Activated T-helper 2 cell treated with anti-CD3 and anti-CD28 coated beads, Interferon-gamma antibody, Interleukin-2, Interleukin-4, amounts not matched to agents 10 μg/mL and 5 μg/mL and 100 μg/mL, durations not matched to agents 14 hours and 24 hours and 36 hours (primary cell): Measurements from ENCODE around the gene DPH1. TPM values are rescaled to one million over a fixed set of nuclear protein-coding genes. Genes with fewer than 3 reads are reported as not detected.

Source experiments
- DNase-seq: peaks from one replicate; pipeline ENCODE4 v3.0.0; 2021; ENCODE audit warnings: low spot score
- H3K27ac Mint-ChIP-seq: one replicate; pipeline ENCODE4 v1.8.0; 2021; ENCODE audit warnings: mixed read lengths
- H3K27me3 Mint-ChIP-seq: one replicate; pipeline ENCODE4 v1.8.0; 2021; ENCODE audit warnings: low read depth, mixed read lengths
- H3K36me3 Mint-ChIP-seq: one replicate; pipeline ENCODE4 v1.8.0; 2021; ENCODE audit warnings: low read depth, mixed read lengths
- H3K4me1 Mint-ChIP-seq: one replicate; pipeline ENCODE4 v1.8.0; 2021; ENCODE audit warnings: low read depth, mixed read lengths
- H3K4me3 Mint-ChIP-seq: one replicate; pipeline ENCODE4 v1.8.0; 2021; ENCODE audit warnings: low read depth, mild to moderate bottlenecking, moderate library complexity, mixed read lengths
- H3K9me3 Mint-ChIP-seq: one replicate; pipeline ENCODE4 v1.8.0; 2021; ENCODE audit warnings: mixed read lengths
- intact Hi-C: fragments of 100-400 bp; cut with micrococcal nuclease; formaldehyde crosslinking; loops from one replicate; pipeline ENCODE4 v1.15.1; 2023
- total RNA-seq: library from RNA; stranded (reverse); gene quantifications from 2 replicates; pipeline ENCODE4 v1.2.3, GENCODE V29; 2022

Gene DPH1
- total RNA-seq, 1 donor from 2014 or later = 47.5 TPM

DNA sequence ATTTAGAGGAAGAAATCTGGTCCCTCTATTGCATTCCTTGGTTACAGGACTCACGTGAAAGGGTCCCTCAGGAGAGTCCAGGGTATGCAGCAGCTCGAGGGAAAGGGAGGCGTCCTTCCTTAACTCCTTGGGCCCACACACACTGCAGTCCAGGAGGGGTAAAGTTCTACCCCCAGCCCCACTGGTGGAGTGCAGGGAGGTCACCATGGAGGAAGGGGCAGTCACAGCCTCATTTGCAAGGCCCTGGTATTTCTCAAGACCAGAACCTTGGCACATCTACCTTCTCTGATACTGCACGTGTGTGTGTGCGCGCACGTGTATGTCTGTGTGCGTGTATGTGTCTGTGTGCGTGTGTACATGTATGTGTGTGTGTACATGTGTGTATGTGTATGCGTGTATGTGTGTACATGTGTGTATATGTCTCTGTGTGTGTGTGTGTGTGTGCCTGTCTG lies 36.0 kb downstream of the DPH1 start:
- H3K27ac Mint-ChIP-seq = peak overlapping the region; percentile 3
- DNase-seq = no peak

GRCh38 chr17:2067048-2067561 lies 37.2 kb downstream of the DPH1 start:
- H3K27me3 Mint-ChIP-seq = no peaks in the 10 kb centered on the region
- peaks cover 87% of the 10 kb centered on the region for H3K36me3 Mint-ChIP-seq
- no peak for DNase-seq
- peaks cover 71% of the 10 kb centered on the region for H3K4me1 Mint-ChIP-seq
- H3K27ac Mint-ChIP-seq = peak overlapping the region; percentile 73
- H3K4me3 Mint-ChIP-seq = no peak overlapping the region
- intact Hi-C loops = loop anchor here (5.0 kb wide), 1 partner anchor 195 kb away; no protein-coding TSS in a partner anchor
- H3K9me3 Mint-ChIP-seq = no peaks in the 10 kb centered on the region

More for the DNA sequence above, 36.0 kb downstream of the DPH1 start:
- Mint-ChIP-seq H3K9me3 (no peaks in the 10 kb centered on the region), H3K4me3 (no peak overlapping the region), H3K4me1 (peaks cover 64% of the 10 kb centered on the region), H3K36me3 (peaks cover 83% of the 10 kb centered on the region), H3K27me3 (no peaks in the 10 kb centered on the region)
- intact Hi-C loops = loop anchor here (5.0 kb wide), 1 partner anchor 196 kb away; no protein-coding TSS in a partner anchor

- Mint-ChIP-seq H3K4me1 (peaks cover 72% of the 10 kb centered on the region), H3K27me3 (no peaks in the 10 kb centered on the region), H3K9me3 (no peaks in the 10 kb centered on the region), H3K4me3 (no peak overlapping the region), H3K27ac (peak overlapping the region; percentile 73), H3K36me3 (peaks cover 86% of the 10 kb centered on the region)
- no peak for DNase-seq
- intact Hi-C loops = loop anchor here (5.0 kb wide), 1 partner anchor 195 kb away; no protein-coding TSS in a partner anchor
Measured at GRCh38 chr17:2067608-2068024, 37.7 kb downstream of the DPH1 start.

DNA sequence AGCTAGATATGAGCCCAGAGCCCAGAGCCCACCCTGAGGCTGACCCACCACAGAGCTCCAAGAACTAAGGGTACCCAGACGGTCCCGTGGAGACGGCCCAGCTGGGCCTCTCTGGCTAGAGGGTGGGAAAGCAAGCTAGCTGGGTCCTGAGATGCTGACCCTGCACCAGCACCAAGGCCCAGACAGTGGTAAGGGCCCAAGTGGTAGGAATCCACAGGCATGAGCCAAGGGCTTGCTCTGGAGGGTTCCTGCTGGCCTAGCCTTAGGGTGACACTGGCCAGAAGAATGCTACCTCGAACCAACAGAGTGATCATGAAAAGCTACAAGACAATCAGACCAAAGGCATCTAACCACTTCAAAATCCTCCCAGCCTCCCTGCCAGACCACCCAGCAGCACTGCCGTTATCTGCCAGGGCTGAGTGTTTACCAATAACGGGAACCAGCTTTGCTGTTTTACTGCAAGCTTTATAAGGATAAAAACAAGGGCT lies 38.1 kb downstream of the DPH1 start:
- peak overlapping the region; percentile 73 for H3K27ac Mint-ChIP-seq
- no peaks in the 10 kb centered on the region for H3K9me3 Mint-ChIP-seq
- intact Hi-C loops = loop anchor here (5.0 kb wide), 1 partner anchor 194 kb away; no protein-coding TSS in a partner anchor
- peaks cover 84% of the 10 kb centered on the region for H3K36me3 Mint-ChIP-seq
- peak overlapping the region; percentile 15 for H3K4me3 Mint-ChIP-seq
- peaks cover 73% of the 10 kb centered on the region for H3K4me1 Mint-ChIP-seq
- H3K27me3 Mint-ChIP-seq = no peaks in the 10 kb centered on the region
- no peak for DNase-seq

DNA sequence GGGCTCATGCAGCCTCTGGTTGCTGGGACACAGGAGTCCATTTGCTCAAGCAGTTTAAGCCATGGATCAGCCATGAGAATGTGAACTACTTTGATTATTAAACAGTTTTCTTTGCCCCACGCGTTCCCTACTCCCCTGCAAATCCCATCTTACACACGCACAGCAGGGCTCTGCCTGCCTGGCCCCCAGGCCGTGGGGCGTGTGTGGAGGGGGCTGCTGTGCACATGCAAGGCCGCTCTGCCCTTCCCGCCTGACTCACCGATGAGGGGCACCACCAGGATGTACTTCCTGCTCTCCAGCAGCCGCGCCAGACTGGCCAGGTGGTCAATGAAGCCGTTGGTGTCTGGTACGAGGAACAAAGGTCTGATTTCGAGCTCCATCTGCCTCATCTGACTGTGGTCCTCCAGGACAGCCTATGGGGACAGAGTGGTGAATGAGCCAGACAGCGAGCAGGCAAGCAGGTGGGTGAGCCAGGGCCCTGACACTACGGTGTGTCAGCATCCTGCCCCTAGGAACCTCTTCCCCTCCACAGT lies 38.6 kb downstream of the DPH1 start:
- peak overlapping the region; percentile 68 for H3K4me3 Mint-ChIP-seq
- H3K4me1 Mint-ChIP-seq = peaks cover 68% of the 10 kb centered on the region
- no peak for DNase-seq

DNA sequence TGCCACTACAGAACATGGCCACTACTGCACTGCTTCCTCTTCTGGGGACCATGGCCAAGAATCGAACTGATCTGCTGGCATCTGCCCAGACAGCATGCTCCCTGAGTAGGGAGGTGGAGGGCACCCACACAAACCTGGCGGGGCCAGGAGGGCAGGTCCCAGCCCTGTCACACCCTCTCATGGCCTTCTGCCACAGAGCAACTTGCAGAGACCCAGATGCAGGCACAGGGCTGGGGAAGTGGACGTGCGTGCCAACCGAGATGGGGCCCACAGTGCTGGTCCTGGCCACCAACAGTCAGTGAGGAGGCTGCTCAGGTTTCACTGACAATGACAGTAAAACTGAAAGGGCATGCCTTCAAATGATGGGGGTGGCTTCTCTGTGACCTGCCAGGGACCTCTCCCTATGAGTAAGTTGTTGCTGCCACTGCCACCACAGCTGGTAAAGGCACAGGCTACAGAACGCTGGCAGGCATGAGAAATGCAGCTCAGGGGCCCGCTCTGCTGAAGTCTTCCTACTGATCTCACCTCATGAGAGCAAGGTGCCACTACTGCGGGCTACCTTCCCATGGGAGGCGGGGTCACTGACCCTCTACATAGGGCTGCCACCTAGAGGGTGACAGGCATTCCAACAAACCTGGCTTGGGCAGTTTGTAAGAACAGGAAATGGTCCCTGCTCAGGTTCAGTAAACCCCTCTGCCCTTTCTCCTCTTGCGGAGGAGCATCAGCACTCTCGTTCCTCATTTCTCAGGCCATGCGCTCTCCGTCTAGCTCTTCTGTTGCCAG lies 40.5 kb downstream of the DPH1 start:
- Mint-ChIP-seq H3K4me3 (peak overlapping the region; percentile 70), H3K36me3 (peaks cover 67% of the 10 kb centered on the region), H3K4me1 (peaks cover 69% of the 10 kb centered on the region), H3K27ac (peak overlapping the region; percentile 97), H3K27me3 (no peaks in the 10 kb centered on the region), H3K9me3 (no peaks in the 10 kb centered on the region)
- intact Hi-C loops = loop anchor here (1.0 kb wide), 2 partner anchors 16 to 19 kb away; no protein-coding TSS in a partner anchor
- peak; percentile 80 for DNase-seq

More for the DNA sequence above, 38.6 kb downstream of the DPH1 start:
- Mint-ChIP-seq H3K9me3 (no peaks in the 10 kb centered on the region), H3K36me3 (peaks cover 79% of the 10 kb centered on the region), H3K27ac (peak overlapping the region; percentile 97), H3K27me3 (no peaks in the 10 kb centered on the region)
- intact Hi-C loops = loop anchor here (5.0 kb wide), 1 partner anchor 194 kb away; no protein-coding TSS in a partner anchor

DNA sequence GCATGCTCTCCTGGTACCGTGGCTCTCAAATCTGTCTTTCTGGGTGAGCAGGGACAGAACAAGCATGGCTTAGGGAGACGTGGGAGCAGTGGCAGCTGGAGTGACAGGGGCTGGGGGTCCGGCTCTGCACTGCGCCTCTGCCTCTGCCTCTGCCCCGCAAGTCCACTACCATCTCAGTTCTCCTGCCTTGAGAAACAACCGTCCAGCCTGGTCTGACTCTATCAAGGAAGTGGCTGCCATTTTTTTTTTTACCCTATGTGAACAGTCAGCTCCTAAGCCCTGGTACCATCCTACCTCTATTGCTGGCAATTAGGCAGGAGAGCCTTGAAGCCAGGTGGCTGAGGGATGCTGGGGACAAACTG lies 41.1 kb downstream of the DPH1 start:
- Mint-ChIP-seq H3K4me3 (peak overlapping the region; percentile 58), H3K9me3 (no peaks in the 10 kb centered on the region), H3K36me3 (peaks cover 67% of the 10 kb centered on the region), H3K27ac (peak overlapping the region; percentile 79), H3K4me1 (peaks cover 71% of the 10 kb centered on the region), H3K27me3 (no peaks in the 10 kb centered on the region)
- no peak for DNase-seq
- intact Hi-C loops = no loop called here

- peaks cover 68% of the 10 kb centered on the region for H3K4me1 Mint-ChIP-seq
- no peaks in the 10 kb centered on the region for H3K9me3 Mint-ChIP-seq
- no peak for DNase-seq
- intact Hi-C loops = no loop called here
- no peaks in the 10 kb centered on the region for H3K27me3 Mint-ChIP-seq
- no peak overlapping the region for H3K4me3 Mint-ChIP-seq
- H3K36me3 Mint-ChIP-seq = peaks cover 67% of the 10 kb centered on the region
- peak overlapping the region; percentile 79 for H3K27ac Mint-ChIP-seq
Measured at GRCh38 chr17:2071455-2072281, 41.7 kb downstream of the DPH1 start.

- no peak for DNase-seq
- intact Hi-C loops = no loop called here
- H3K4me1 Mint-ChIP-seq = peaks cover 44% of the 10 kb centered on the region
- H3K27me3 Mint-ChIP-seq = no peaks in the 10 kb centered on the region
- peaks cover 66% of the 10 kb centered on the region for H3K36me3 Mint-ChIP-seq
- H3K4me3 Mint-ChIP-seq = no peak overlapping the region
- no peak overlapping the region for H3K27ac Mint-ChIP-seq
- no peaks in the 10 kb centered on the region for H3K9me3 Mint-ChIP-seq
Measured at GRCh38 chr17:2074919-2075318, 45.0 kb downstream of the DPH1 start.

DNA sequence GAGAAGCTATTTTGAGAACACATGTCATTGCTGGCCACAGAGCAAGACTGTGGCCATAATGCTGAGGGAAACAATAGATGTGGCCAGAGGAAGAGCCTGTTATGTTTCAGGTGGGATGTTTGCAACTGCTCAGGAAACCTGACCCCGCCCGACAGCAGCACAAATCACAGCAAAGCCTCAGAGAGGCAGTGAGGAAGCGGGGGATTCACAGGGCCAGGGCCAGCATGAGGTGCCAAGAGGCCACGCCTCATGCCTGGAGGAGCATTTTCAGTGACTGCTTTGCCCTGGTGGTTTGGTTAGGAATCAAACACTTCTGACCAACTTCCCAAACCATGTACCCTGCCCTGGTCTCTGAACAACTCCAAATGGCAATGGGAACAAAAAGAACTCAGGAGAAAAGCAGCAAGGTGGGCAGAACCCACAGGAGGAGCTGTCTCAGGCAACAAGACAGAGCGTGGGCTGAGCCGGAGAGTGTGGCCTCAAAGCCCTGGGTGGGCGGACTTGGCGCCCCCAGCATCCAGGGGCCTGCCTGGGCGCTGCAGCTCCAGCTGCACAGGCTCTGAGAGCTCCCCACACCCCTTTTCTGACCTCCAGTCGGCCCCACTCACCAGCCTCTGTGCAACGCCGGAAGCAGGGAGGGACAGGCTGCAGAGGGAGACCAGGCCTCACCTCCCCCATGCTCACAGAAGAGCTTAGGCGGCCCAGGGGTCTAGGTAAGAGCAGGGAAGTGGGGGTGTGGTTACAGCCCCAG lies 45.6 kb downstream of the DPH1 start:
- no peak overlapping the region for H3K27ac Mint-ChIP-seq

DNA sequence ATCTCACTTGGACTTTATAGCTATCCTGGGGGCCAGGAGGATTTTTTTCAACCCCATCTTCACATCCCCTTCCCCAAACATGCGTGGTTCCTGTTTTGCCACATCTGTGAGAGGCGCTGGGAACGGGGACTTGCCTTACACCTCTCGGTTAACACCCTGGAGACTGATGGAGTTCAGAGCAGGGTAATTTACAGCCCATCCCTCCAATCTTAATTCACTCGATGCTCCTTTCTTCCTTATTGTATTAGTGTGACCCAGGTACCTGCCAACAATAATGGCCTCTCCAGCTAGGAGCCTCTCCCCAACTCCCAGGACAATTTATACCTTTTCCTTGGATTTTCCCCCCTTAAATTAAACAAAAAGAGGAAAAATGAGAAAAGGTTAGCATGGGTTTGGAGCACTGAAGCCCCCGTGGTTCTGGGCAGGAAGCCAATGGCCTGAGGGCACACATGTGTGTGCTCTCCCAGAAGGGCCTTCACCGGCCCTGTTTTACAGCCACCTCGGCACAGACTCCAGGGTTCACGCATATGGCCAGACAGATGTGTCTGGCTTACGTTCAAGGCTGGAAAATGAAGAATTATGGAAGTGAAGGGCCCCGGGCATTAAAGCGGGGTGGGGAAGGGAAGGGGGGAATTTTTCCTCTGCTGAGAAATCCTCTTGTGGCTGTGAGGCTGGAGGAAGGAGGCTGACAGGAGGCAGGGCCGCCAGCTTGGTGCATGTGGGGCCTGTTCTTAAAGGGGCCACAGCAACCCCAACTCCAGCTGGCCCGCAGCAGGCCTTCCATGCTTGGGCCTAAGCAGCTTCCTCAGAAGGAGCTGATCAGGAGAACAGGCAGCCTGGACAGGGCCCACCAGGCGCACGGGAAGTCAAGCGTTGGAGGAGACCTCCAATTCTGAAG lies 46.4 kb downstream of the DPH1 start:
- H3K4me1 Mint-ChIP-seq = peaks cover 35% of the 10 kb centered on the region
- H3K36me3 Mint-ChIP-seq = peaks cover 64% of the 10 kb centered on the region
- intact Hi-C loops = no loop called here

More for the DNA sequence above, 45.6 kb downstream of the DPH1 start:
- intact Hi-C loops = no loop called here
- Mint-ChIP-seq H3K9me3 (no peaks in the 10 kb centered on the region), H3K4me1 (peaks cover 39% of the 10 kb centered on the region), H3K4me3 (no peak overlapping the region), H3K36me3 (peaks cover 64% of the 10 kb centered on the region), H3K27me3 (no peaks in the 10 kb centered on the region)
- no peak for DNase-seq

More for the DNA sequence above, 46.4 kb downstream of the DPH1 start:
- Mint-ChIP-seq H3K9me3 (no peaks in the 10 kb centered on the region), H3K27me3 (no peaks in the 10 kb centered on the region), H3K4me3 (no peak overlapping the region), H3K27ac (peak overlapping the region; percentile 28)
- DNase-seq = no peak
